ENCODE results near the gene CTDP1. TPM values are rescaled to one million over a fixed set of nuclear protein-coding genes. Genes with fewer than 3 reads are reported as not detected.

Gene CTDP1
- total and polyA plus RNA-seq, 9 of the 15 experiments (the other 6 are each of a cell fraction or from before 2014, with no cell fraction given) = 0.07 to 19.2 (median 4.0) TPM

DNA sequence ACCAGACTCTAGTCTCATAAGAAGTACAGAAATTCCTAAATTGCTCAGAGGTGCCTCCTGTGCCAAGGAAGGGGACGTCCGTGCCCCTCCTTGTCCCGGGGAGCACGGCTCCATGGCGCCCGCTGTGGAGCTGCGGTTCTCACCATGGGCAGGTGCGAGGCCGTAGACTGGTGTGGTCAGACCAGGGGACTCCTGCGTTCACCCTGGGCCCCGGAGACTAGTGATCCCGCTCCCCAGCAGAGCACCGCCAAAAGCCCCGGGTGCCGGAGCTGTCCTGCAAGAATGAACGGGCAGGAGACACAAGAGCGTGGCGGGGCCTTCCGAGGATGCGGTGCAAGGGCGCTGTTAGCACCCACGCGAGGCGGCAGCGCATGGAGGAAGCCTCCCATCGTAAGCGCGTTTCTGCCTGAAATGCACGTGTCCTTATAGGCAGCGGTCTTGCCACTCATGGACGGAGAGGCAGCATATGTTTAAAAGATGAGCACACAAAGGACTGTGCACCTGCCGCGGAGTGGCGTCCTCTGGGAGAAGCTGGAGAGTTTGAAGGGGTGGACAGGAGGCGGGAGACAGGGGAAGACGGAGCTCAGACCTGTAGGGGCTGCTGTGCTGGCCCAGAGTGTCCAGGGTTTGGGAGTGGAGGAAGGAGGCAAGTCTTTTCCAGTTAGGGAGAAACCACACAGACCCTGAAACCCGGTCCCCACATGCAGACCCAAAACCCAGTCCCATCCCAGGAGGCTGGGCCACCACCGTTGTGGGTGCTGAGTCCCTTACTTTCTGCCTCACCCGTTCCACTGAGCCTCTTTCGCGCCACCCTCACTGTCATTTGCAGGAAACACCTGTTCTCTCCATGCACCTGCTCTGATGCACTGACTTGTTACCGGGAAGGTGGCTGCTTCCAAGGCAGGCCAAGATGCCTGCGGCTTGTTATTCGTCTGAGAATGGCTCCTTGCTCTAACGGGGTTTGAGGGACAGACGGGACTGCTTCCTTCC is 110.6 kb downstream of the CTDP1 start (continued):
- TF ChIP-seq, protein P1, sequence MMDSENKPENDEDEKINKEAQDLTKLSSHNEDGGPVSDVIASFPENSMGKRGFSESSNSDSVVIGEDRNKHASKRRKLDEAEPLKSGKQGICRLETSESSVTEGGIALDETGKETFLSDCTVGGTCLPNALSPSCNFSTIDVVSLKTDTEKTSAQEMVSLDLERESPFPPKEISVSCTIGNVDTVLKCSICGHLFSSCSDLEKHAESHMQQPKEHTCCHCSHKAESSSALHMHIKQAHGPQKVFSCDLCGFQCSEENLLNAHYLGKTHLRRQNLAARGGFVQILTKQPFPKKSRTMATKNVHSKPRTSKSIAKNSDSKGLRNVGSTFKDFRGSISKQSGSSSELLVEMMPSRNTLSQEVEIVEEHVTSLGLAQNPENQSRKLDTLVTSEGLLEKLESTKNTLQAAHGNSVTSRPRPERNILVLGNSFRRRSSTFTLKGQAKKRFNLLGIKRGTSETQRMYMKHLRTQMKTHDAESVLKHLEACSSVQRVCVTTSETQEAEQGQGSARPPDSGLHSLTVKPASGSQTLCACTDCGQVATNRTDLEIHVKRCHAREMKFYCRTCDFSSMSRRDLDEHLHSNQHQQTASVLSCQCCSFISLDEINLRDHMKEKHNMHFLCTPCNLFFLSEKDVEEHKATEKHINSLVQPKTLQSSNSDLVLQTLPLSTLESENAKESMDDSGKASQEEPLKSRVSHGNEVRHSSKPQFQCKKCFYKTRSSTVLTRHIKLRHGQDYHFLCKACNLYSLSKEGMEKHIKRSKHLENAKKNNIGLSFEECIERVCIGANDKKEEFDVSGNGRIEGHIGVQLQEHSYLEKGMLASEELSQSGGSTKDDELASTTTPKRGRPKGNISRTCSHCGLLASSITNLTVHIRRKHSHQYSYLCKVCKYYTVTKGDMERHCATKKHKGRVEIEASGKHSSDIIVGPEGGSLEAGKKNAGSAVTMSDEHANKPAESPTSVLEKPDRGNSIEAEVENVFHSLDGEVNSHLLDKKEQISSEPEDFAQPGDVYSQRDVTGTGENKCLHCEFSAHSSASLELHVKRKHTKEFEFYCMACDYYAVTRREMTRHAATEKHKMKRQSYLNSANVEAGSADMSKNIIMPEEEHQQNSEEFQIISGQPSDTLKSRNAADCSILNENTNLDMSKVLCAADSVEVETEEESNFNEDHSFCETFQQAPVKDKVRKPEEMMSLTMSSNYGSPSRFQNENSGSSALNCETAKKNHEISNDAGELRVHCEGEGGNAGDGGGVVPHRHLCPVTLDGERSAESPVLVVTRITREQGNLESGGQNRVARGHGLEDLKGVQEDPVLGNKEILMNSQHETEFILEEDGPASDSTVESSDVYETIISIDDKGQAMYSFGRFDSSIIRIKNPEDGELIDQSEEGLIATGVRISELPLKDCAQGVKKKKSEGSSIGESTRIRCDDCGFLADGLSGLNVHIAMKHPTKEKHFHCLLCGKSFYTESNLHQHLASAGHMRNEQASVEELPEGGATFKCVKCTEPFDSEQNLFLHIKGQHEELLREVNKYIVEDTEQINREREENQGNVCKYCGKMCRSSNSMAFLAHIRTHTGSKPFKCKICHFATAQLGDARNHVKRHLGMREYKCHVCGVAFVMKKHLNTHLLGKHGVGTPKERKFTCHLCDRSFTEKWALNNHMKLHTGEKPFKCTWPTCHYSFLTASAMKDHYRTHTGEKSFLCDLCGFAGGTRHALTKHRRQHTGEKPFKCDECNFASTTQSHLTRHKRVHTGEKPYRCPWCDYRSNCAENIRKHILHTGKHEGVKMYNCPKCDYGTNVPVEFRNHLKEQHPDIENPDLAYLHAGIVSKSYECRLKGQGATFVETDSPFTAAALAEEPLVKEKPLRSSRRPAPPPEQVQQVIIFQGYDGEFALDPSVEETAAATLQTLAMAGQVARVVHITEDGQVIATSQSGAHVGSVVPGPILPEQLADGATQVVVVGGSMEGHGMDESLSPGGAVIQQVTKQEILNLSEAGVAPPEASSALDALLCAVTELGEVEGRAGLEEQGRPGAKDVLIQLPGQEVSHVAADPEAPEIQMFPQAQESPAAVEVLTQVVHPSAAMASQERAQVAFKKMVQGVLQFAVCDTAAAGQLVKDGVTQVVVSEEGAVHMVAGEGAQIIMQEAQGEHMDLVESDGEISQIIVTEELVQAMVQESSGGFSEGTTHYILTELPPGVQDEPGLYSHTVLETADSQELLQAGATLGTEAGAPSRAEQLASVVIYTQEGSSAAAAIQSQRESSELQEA (IDR thresholded peaks at IDR 0.05; ENCODE audit: low read depth) = no peak
- TF ChIP-seq ZNF212 (CRISPR knock-in tag; IDR thresholded peaks at IDR 0.05) (no peak), EHMT2 (IDR thresholded peaks at IDR 0.05) (no peak), NFIC (IDR thresholded peaks at IDR 0.05) (no peak), ZBTB2 (IDR thresholded peaks at IDR 0.05) (no peak)
